Medulla oblongata (tissue), 1 donor: ENCODE results near the gene KBTBD8.

Experiments used
- DNase-seq: peaks from one replicate; pipeline ENCODE4 v3.0.0-alpha.2; 2015; ENCODE audit errors: extremely low spot score

KBTBD8 gene

DNA sequence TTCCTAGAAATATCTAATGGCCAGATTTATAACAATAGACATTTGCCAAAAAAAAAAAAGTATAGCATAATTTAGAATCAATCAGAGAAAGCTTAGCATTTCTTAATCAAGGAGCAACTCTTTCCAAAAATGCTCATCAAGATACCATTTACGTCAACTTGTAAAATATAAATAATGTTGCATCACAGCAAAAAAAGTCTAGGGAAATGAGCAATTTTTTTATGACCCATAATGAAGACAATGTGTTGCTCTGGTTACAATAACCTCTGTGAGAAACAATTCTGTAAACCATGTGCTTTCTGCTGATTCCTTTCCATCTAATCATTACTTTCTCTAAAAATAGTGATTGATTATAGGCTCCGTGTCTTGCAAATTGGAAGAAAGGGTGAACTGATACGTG is 36.3 kb downstream of the KBTBD8 start:
- DNase-seq: no peak

DNA sequence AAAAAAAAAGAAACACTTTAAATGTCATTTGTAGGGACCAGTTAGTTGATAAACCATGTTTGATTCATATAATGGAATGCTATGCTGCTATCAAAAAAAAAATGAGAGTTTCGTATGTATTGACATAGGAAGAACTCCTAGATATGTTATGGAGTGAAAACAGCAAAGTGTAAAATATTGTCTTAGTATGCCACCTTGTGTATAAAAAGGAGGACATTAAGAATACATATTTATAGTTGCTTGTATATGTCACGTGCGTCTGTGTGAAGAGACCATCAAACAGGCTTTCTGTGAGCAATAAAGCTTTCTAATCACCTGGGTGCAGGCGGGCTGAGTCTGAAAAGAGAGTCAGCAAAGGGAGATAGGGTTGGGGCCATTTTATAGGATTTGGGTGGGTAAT is 39.5 kb downstream of the KBTBD8 start:
- no peak for DNase-seq

DNA sequence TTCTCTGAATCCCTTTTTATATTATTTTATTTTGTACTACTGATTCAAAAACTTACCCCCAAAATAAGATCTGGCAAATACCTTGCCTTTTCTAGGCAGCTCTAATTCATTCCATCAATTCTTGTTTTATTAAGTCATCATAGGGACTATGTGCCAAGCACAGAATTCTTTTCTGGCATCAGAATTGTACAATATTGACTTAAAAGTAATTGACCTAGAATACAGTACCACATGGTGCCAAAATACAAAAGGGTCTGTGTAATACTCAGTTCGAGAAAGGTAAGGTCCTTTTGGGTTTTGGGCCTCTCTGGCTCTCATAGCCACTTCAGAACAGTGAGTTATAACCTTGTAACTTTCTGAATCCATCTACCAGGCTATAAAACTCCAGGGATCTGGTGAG is 46.2 kb downstream of the KBTBD8 start:
- DNase-seq: no peak

DNA sequence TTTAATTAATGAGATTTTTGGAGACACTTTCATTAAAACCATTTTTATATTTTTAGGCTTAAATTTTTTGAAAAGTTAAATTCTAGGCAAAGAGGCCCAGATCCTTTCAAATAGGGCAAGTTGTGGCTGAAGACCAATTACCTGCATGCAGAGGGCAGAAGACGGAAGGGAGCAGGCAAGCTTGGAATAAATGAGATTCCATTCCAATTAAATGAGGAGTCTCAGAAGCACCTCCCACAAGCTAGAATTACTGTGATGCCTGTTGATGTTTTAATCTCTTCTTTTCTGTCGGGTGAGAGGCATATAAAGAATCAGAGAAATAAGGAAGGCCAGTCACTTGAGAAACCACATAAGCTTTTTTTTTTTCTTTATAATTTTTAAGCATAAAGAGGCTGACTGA is 46.8 kb downstream of the KBTBD8 start:
- no peak for DNase-seq

DNA sequence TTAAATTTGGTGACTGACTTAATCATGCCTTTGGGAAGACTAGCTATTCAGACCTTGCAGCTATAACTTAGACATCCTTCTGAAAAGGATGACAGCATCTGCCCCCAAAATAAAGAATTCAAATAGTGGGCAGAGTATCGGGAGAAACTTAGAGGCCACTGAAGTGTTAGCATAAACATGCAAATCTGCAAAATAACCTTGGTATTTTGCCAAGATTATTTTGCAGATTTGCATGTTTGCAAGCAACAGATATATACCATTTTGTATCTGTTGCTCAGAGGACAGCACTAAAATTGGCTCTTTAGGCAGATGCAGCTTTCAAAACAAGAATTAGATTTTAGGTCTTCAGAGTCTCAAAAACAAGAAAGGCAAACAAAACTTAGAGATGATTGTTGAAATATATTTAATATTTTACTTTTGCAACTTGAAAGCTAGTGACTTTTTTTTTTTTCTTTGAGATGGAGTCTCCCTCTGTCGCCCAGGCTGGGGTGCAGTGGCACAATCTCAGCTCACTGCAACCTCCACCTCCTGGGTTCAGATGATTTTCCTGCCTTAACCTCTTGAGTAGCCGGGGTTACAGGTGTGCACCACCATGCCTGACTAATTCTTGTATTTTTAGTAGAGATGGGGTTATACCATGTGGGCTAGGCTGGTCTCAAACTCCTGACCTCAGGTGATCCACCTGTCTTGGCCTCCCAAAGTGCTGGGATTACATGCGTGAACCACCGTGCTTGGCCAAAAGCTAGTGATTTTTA is 47.8 kb downstream of the KBTBD8 start:
- no peak for DNase-seq

DNA sequence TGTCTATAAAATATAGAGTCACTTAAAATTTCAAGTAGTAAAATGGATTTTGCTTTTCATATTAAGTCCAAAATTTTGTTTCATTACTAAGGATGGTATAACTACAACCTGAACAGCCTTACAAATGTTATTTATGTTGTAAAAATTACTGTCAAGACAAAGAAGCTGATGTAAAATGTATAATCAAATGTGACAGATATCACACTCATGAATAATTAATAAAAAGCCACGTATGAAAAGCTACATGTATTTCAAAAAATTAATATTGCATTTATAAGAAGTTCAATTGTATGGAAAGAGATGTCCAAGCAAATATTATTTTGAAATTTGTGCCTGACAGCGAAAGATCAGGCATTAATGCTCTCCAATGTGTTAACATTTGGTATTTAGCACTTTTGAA is 48.9 kb downstream of the KBTBD8 start:
- no peak for DNase-seq

DNA sequence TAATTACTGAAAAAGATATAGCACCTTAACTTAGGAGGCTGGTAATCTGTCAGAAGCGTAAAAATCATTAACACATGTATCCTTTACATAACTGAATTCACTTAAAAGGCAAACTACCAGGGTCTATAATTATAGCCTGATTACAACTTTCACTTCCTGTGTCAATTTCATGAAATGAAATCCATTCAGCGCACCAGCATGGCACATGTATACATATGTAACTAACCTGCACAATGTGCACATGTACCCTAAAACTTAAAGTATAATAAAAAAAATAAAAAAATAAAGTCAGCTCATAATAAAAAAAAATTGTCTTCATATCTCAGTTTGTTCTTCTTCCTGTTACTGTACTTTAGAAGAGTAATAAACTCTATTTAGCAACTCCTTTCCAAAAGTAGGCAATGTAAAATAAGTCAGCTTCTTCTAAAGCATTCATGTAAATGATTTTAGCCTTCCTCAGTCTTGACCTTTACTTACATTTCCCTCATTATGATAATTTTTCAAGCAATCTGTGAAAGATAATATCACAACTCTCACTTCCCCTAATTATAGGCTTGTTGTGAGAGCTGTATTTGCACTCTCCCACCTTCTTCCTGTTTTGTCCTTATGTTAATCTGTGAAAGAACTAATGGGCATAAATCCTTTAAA is 50.1 kb downstream of the KBTBD8 start:
- DNase-seq: no peak

GRCh38 chr3:67048715-67049074 is 50.6 kb downstream of the KBTBD8 start:
- DNase-seq: no peak

- DNase-seq: no peak
Observed at GRCh38 chr3:67059443-67059842, 61.3 kb downstream of the KBTBD8 start.
